PC-3 (cell line): ENCODE measurements around the gene REEP3. TPM values are rescaled to one million over a fixed set of nuclear protein-coding genes. Genes with fewer than 3 reads are reported as not detected.
"Not testable (repeated sequence)": the region's sequence is repeated elsewhere in the genome, so short reads cannot be mapped to it uniquely, and the experiment has no call there.

ENCODE experiments used
- ATAC-seq: fragments of 200-7000 bp; cut with Tn5 transposase; 2 replicates; pipeline ENCODE4 v1.9.1; 2020; ENCODE audit warnings: mild to moderate bottlenecking, moderate library complexity
- BruUV-seq: library from RNA; stranded (reverse); fragments of 400-500 nt; replicated peaks from 2 replicates; lab custom pipeline; 2021; lab: Mats Ljungman, UMichigan
- CTCF ChIA-PET: fragments of 300-600 bp; sonication (Branson Sonifier 250); formaldehyde crosslinking; loops from one replicate; lab custom pipeline; 2022; ENCODE audit warnings: antibody characterized with exemption; lab: Charles Lee
- POLR2A ChIA-PET: fragments of 300-600 bp; sonication (Branson Sonifier 250); formaldehyde crosslinking; loops from one replicate; lab custom pipeline; 2022; ENCODE audit warnings: antibody characterized with exemption; ENCODE audit not compliant: unreplicated experiment; lab: Charles Lee
- DNase-seq: peaks from one replicate; pipeline ENCODE4 v3.0.0-alpha.2; 2015
- H2AFZ ChIP-seq: fragments of 300-600 bp; sonication (generic); 2 replicates; pipeline ENCODE4 v1.6.0; 2016; ENCODE audit warnings: antibody characterized with exemption, low read length
- H3F3A ChIP-seq: fragments of 300-600 bp; sonication (generic); one replicate; pipeline ENCODE4 v1.6.0; 2017; ENCODE audit warnings: antibody characterized with exemption, low read length, control low read depth, mild to moderate bottlenecking; ENCODE audit not compliant: unreplicated experiment
- H3K27ac ChIP-seq: fragments of 300-600 bp; sonication (generic); 2 replicates; pipeline ENCODE4 v1.5.1; 2016; ENCODE audit warnings: mild to moderate bottlenecking, low read length
- H3K27me3 ChIP-seq: fragments of 300-600 bp; sonication (generic); 2 replicates; pipeline ENCODE4 v1.6.1; 2016; ENCODE audit warnings: low read length, mixed read lengths
- H3K36me3 ChIP-seq: fragments of 300-600 bp; sonication (generic); 2 replicates; pipeline ENCODE4 v1.6.1; 2016; ENCODE audit warnings: low read depth, mixed run types, low read length, mixed read lengths
- H3K4me1 ChIP-seq: fragments of 300-600 bp; sonication (generic); 2 replicates; pipeline ENCODE4 v1.5.1; 2016; ENCODE audit warnings: low read length; ENCODE audit not compliant: insufficient read depth
- H3K4me2 ChIP-seq: fragments of 300-600 bp; sonication (generic); 2 replicates; pipeline ENCODE4 v1.6.0; 2016; ENCODE audit warnings: low read length
- H3K4me3 ChIP-seq: fragments of 300-600 bp; sonication (generic); 2 replicates; pipeline ENCODE4 v1.5.1; 2016; ENCODE audit warnings: mild to moderate bottlenecking, low read length, mixed read lengths
- H3K79me2 ChIP-seq: fragments of 300-600 bp; sonication (generic); 2 replicates; pipeline ENCODE4 v1.6.1; 2017; ENCODE audit warnings: low read length, mixed read lengths
- H3K9ac ChIP-seq: fragments of 300-600 bp; sonication (generic); 2 replicates; pipeline ENCODE4 v1.6.0; 2016; ENCODE audit warnings: mild to moderate bottlenecking, low read length
- H3K9me2 ChIP-seq: fragments of 300-600 bp; sonication (generic); replicated peaks from 2 replicates; pipeline ENCODE4 v1.6.1; 2016; ENCODE audit warnings: mixed run types, low read length, mixed read lengths
- H3K9me3 ChIP-seq: fragments of 300-600 bp; sonication (generic); 2 replicates; pipeline ENCODE4 v1.6.1; 2016; ENCODE audit warnings: low read length, mixed read lengths
- H4K20me1 ChIP-seq: fragments of 300-600 bp; sonication (generic); 2 replicates; pipeline ENCODE4 v1.6.1; 2016; ENCODE audit warnings: low read length, mixed read lengths
- CTCF ChIP-seq: fragments of 300-600 bp; sonication (generic); conservative IDR thresholded peaks from 2 replicates; pipeline ENCODE4 v1.5.1; 2017; ENCODE audit warnings: antibody characterized with exemption, low read depth, mild to moderate bottlenecking, low read length
- EZH2 ChIP-seq: fragments of 300-600 bp; sonication (generic); IDR thresholded peaks from one replicate; pipeline ENCODE4 v1.6.1; 2017; ENCODE audit warnings: antibody characterized with exemption, mild to moderate bottlenecking, low read length; ENCODE audit not compliant: unreplicated experiment
- EZH2phosphoT487 ChIP-seq: fragments of 300-600 bp; sonication (generic); IDR thresholded peaks from 2 replicates; pipeline ENCODE4 v1.6.1; 2018; ENCODE audit warnings: mild to moderate bottlenecking, antibody characterized with exemption, low read length, borderline replicate concordance
- intact Hi-C: fragments of 100-400 bp; cut with micrococcal nuclease; formaldehyde crosslinking; loops from 2 replicates; pipeline ENCODE4 v1.9.0; 2023
- total RNA-seq: library from RNA; depleted of rRNA; stranded (reverse); fragments of >200 nt; gene quantifications from 2 replicates; pipeline ENCODE4 v1.2.3, GENCODE V29; 2014

Gene REEP3
- total RNA-seq, 1 experiment from 2014 or later, result 75.2 TPM

GRCh38 chr10:63664341-63664885 is 143.2 kb downstream of the REEP3 start:
- Histone ChIP-seq H4K20me1 (no peaks in the 10 kb centered on the region), H3K4me1 (peaks cover 50% of the 10 kb centered on the region), H2AFZ (peak overlapping the region; percentile 93), H3K9me2 (no peaks in the 10 kb centered on the region), H3K79me2 (no peaks in the 10 kb centered on the region), H3F3A (peaks cover 8% of the 10 kb centered on the region), H3K9me3 (no peaks in the 10 kb centered on the region), H3K27me3 (no peaks in the 10 kb centered on the region), H3K27ac (peak overlapping the region; percentile 88), H3K4me2 (peak overlapping the region; percentile 83), H3K4me3 (peak overlapping the region; percentile 62), H3K36me3 (no peaks in the 10 kb centered on the region), H3K9ac (peak overlapping the region; percentile 73)
- peak; percentile 70 for DNase-seq
- intact Hi-C loops, result loop anchor here (2.0 kb wide), 1 partner anchor 34 kb away; no protein-coding TSS in a partner anchor
- ATAC-seq, result peak; percentile 67
- TF ChIP-seq CTCF (no peak), EZH2 (no peak), EZH2phosphoT487 (no peak)
- ChIA-PET POLR2A (interaction anchor here (0.6 to 1.5 kb wide), 5 partner anchors 34 to 397 kb away, joined by 3 to 5 read pairs (median 4); no protein-coding TSS in a partner anchor), CTCF (interaction anchor here (0.6 to 2.1 kb wide), 4 partner anchors 34 to 498 kb away, joined by 5 to 9 read pairs (median 6); no protein-coding TSS in a partner anchor)
- no TSS peak for BruUV-seq

GRCh38 chr10:63665006-63665580 is 143.9 kb downstream of the REEP3 start:
- H4K20me1 ChIP-seq, H3K79me2 ChIP-seq, H3F3A ChIP-seq, H3K9me2 ChIP-seq, H3K9me3 ChIP-seq, H3K27me3 ChIP-seq, H3K36me3 ChIP-seq: not testable (repeated sequence)
- ATAC-seq, result peak; percentile 49
- H2AFZ ChIP-seq, result peak overlapping the region; percentile 93
- TSS peak; percentile 81 for BruUV-seq
- intact Hi-C loops, result loop anchor here (1.0 to 2.0 kb wide), 2 partner anchors 34 to 47 kb away; no protein-coding TSS in a partner anchor
- H3K4me2 ChIP-seq, result peak overlapping the region; percentile 83
- H3K4me1 ChIP-seq, result peaks cover 50% of the 10 kb centered on the region
- peak overlapping the region; percentile 88 for H3K27ac ChIP-seq
- ChIA-PET CTCF (interaction anchor here (1.3 to 2.1 kb wide), 3 partner anchors 35 to 498 kb away, joined by 5 to 9 read pairs (median 8); no protein-coding TSS in a partner anchor), POLR2A (interaction anchor here (0.6 to 1.5 kb wide), 8 partner anchors 19 to 398 kb away, joined by 4 to 7 read pairs (median 4); no protein-coding TSS in a partner anchor)
- peak overlapping the region; percentile 73 for H3K9ac ChIP-seq
- peak; percentile 82 for DNase-seq
- peak overlapping the region; percentile 62 for H3K4me3 ChIP-seq

- intact Hi-C loops, result loop anchor here (1.0 to 2.0 kb wide), 2 partner anchors 35 to 47 kb away; no protein-coding TSS in a partner anchor
- ChIA-PET POLR2A (interaction anchor here (0.6 to 1.5 kb wide), 5 partner anchors 18 to 55 kb away, joined by 4 to 7 read pairs (median 4); no protein-coding TSS in a partner anchor), CTCF (interaction anchor here (1.3 to 2.1 kb wide), 2 partner anchors 35 to 499 kb away, joined by 5 to 8 read pairs; no protein-coding TSS in a partner anchor)
- peak overlapping the region; percentile 88 for H3K27ac ChIP-seq
- TF ChIP-seq CTCF (no peak), EZH2 (no peak), EZH2phosphoT487 (no peak)
- H3K9me2 ChIP-seq, result no peaks in the 10 kb centered on the region
- BruUV-seq, result no TSS peak
- ATAC-seq, result no peak
- 0 out of 2 replicates have a peak overlapping the region, but pooled peaks have one; percentile 73 for H3K9ac ChIP-seq
- DNase-seq, result no peak
- H3K79me2 ChIP-seq, result no peaks in the 10 kb centered on the region
- H3K4me1 ChIP-seq, result peaks cover 45% of the 10 kb centered on the region
- H4K20me1 ChIP-seq, result no peaks in the 10 kb centered on the region
- no peaks in the 10 kb centered on the region for H3K36me3 ChIP-seq
- no peaks in the 10 kb centered on the region for H3K27me3 ChIP-seq
- peak overlapping the region; percentile 83 for H3K4me2 ChIP-seq
- no peaks in the 10 kb centered on the region for H3K9me3 ChIP-seq
- H3F3A ChIP-seq, result peaks cover 8% of the 10 kb centered on the region
- H2AFZ ChIP-seq, result peak overlapping the region; percentile 93
- peak overlapping the region; percentile 62; the same call in 1 of the 2 replicates for H3K4me3 ChIP-seq
Observed at GRCh38 chr10:63665670-63666134, 144.5 kb downstream of the REEP3 start.
